Panc1 (cell line): Measurements from ENCODE around the gene ZER1.

Experiments
- POLR2AphosphoS5 ChIP-seq: IDR thresholded peaks from 2 replicates; pipeline ENCODE4 v1.6.1; 2012; ENCODE audit warnings: mild to moderate bottlenecking, low read depth, low read length, moderate library complexity
- REST ChIP-seq, 2 experiments: IDR thresholded peaks; 2 replicates each; pipeline ENCODE4 v1.6.1; 2011 to 2012; ENCODE audit warnings: low read depth in 2 of 2, control low read depth in 1 of 2, low read length in 1 of 2, mild to moderate bottlenecking in 1 of 2, moderate library complexity in 1 of 2; ENCODE audit not compliant: insufficient read depth in 1 of 2
- SIN3A ChIP-seq: IDR thresholded peaks from 2 replicates; pipeline ENCODE4 v1.6.1; 2012; ENCODE audit warnings: low read depth, mild to moderate bottlenecking, low read length, moderate library complexity, borderline replicate concordance; ENCODE audit not compliant: insufficient read depth
- TF ChIP-seq, protein P1 (sequence below): fragments of 450-650 bp; IDR thresholded peaks from 2 replicates; pipeline ENCODE4 v1.5.1; 2017; ENCODE audit warnings: mild to moderate bottlenecking

GRCh38 chr9:128707446-128707845 lies 64.3 kb downstream of the ZER1 start:
- TF ChIP-seq POLR2AphosphoS5 (no peak), REST (IDR thresholded peaks at IDR 0.05; ENCODE audit: insufficient read depth in 1 of 2, low read depth in 2 of 2, low read length in 1 of 2) (no peak), SIN3A (no peak)
- TF ChIP-seq, protein P1, sequence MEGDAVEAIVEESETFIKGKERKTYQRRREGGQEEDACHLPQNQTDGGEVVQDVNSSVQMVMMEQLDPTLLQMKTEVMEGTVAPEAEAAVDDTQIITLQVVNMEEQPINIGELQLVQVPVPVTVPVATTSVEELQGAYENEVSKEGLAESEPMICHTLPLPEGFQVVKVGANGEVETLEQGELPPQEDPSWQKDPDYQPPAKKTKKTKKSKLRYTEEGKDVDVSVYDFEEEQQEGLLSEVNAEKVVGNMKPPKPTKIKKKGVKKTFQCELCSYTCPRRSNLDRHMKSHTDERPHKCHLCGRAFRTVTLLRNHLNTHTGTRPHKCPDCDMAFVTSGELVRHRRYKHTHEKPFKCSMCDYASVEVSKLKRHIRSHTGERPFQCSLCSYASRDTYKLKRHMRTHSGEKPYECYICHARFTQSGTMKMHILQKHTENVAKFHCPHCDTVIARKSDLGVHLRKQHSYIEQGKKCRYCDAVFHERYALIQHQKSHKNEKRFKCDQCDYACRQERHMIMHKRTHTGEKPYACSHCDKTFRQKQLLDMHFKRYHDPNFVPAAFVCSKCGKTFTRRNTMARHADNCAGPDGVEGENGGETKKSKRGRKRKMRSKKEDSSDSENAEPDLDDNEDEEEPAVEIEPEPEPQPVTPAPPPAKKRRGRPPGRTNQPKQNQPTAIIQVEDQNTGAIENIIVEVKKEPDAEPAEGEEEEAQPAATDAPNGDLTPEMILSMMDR, result no peak
